ENCODE results near the gene CAPS.
"Not testable (repeated sequence)": the region's sequence is repeated elsewhere in the genome, so short reads cannot be mapped to it uniquely, and the experiment has no call there.

Gene CAPS

DNA sequence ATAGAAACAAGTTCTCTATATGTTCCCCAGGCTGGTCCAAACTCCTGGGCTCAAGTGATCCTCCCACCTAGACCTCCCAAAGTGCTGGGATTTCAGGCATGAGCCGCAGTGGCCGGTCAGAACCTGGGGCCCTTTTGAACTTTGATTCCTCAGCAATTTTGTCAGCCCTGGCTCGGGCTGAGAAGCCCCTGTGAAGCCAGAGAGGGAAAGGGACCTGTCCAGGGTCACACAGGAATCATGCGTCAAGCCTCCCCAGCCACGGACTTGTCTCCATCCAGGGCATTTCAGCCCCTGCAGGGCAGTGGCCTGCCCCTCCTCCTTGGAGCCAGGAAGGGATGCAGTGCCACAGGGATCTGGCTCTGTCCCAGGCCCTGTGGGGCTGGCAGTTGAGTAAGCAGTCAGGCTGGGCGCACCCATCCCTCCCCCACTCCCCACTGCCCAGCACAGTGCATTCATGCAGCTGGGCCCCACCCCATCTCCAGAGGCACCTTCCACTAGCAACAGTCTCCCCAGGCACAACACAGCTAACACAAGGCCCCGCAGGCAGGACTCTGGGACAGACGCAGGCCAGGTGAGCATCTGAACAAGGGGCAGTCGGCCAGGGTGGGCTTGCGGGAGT is at the start of gene CAPS:
Gene CAPS, plus strand, starts transcription at position 516 of the 619 bp plus-strand sequence. CDS start 153 bp downstream, outside the sequence.
- DNase-seq (ENCODE audit: low read depth): no peak

DNA sequence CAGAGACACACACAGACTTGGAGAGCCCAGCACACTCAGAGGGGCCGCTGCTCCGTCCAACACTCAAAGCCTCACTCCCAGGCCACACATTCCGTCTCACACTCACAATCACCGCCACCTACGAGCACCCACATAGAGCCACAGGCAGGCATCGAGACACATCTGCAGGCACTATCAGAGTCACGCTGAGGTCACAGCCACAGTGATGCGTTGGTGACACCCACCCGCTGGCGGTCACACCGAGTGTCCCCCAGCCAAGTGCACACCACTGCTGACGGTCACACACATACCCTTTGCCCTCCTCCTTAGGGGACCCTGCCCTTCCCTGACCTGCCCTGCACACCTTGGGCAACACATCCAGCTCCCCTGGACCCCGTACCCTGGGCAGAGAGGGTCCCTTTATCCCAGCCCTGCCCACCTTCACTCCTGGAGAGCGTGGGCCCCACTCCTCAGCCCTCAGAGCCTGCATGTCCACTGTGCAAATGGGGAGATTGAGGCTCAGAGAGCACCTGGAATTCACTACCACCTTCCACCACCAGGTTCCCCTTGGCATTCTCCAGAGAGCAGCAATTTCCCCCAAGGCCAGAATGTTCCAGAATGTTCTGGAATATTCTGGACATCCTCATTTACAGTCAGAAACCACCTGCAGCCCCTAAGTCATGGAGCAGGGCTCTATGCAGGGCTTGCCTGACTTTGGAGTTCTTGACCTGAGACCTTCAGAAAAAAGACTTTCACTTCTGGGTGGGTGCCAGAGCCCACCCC is 49.1 kb upstream of the CAPS start:
- DNase-seq (ENCODE audit: low read depth): no peak

- DNase-seq (ENCODE audit: low read depth): no peak
Observed at GRCh38 chr19:5865772-5866171, 48.3 kb upstream of the CAPS start.

DNA sequence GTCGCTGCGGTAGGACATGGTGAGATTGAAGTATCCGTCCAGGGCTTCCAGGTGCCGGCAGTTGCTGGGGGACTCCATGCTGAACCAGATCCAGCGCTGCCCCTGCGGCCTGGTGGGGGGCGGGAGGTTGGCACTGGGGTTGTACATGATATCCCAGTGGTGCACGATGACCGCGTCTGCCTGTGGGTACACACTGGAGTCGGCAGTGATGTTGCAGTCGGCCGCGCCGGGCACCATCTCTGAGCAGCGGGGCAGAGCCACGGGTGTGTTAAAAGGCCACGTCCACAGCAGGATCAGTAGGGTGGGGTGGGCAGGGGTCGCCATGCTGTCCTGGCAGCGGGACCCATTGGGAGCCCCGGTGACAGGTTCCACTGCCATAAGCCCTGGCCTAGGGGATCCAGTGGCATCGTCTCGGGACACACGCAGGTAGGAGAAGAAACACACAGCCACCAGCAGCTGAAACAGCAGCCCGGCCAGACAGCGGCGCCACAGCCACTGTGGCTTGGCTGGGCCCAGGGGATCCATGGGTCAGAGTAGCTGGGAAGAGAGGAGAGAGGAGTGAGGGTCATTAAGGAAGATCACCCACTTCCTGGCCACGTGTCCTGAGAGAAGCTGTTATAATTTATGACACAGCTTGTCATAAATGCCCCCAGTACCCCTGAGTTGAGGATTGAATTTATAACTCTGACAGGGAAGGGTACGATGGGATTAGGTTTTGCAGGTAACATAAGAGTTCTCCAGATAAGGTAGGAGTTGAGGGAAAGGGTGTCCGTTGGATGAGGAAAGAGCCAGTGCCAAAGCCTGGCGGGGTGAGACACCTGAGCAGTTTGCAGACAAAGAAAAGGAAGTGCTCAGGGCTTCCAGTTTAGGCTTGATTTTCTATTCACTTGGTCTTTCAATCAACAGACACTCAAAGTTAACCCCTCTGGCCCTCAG is 46.6 kb upstream of the CAPS start:
- DNase-seq (ENCODE audit: low read depth): no peak

DNA sequence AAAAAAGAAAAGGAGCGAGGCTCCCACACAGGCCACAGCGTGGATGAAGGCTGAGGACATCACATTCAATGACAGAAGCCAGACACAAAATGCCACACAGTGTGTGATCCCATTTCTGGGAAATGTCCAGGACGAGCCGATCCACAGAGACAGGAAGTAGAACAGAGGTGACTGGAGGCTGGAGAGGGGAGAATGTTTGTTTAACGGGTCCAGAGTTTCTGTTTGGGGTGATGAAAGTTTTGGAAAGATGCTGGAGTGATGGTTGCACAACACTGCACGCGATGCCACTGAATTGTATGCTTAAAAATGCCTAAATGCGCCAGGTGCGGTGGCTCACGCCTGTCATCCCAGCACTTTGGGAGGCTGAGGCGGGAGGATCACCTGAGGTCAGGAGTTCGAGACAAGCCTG is 43.1 kb upstream of the CAPS start:
- DNase-seq (ENCODE audit: low read depth): no peak

DNA sequence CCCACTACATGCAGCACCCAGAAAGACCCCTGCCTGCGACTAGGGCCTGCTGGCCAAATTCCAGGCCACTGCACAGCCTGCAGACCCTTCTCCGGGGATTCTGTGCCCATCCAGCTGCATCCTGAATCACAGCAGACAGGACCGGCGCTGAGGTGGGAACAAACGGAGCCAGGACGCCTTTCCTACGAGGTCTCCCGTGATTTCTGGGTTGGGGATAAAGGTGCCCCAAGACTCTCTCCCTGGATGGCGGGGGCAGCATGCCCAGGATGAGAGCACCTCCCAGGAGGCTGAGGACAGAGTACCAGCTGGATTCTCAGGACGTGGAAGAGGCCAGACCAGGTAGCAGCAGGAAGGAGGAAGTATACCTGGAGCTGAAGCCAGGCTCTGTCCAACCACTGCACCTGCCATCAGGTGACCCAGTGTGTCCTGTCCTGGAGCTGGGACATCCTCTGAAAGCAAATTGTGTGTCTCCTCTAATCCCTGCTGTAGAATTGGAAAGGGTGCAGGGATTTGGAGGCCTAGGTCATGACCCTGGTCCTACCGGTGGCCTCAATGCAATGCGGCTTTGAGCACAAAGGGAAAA is 40.3 kb upstream of the CAPS start:
- no peak for DNase-seq (ENCODE audit: low read depth)

DNA sequence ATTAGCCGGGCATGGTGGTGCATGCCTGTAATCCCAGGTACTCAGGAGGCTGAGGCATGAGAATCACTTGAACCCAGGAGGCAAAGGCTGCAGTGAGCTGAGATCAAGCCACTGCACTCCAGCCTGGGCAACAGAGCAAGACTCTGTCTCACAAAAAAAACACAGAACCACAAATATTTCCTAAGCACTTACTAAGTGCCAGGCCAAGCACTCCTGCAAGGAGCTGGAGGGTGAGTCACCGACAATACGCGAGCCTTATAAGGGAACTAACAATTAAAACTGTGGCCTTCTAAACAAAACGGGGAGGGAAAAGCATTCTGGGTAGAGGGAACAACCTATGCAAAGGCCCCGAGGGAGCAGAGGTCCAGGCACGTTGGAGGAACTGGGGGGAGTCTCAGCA is 39.6 kb upstream of the CAPS start:
- DNase-seq (ENCODE audit: low read depth): not testable (repeated sequence)

- no peak for DNase-seq (ENCODE audit: low read depth)
Observed at GRCh38 chr19:5877427-5877826, 36.6 kb upstream of the CAPS start.

DNA sequence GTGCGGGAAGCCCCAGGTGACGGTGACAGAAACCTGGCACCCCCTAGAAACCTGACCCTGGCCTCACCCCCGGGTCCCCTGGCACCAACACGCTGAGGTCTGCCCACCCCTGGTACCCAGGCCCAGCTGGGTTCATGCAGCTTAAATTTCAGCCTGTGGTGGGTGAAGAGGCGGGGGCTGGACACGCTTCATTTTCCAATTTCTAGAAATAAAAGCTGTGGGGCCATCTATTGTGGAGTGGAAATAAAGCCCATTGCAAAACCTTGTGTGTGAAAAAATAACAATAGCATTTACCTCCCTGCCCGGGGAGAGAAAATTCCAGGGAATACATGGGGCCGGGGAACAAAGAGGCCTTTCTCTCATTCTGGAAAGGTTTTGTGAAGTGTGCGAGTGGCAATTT is 36.2 kb upstream of the CAPS start:
- no peak for DNase-seq (ENCODE audit: low read depth)

- no peak for DNase-seq (ENCODE audit: low read depth)
Observed at GRCh38 chr19:5880196-5880595, 33.9 kb upstream of the CAPS start.

DNA sequence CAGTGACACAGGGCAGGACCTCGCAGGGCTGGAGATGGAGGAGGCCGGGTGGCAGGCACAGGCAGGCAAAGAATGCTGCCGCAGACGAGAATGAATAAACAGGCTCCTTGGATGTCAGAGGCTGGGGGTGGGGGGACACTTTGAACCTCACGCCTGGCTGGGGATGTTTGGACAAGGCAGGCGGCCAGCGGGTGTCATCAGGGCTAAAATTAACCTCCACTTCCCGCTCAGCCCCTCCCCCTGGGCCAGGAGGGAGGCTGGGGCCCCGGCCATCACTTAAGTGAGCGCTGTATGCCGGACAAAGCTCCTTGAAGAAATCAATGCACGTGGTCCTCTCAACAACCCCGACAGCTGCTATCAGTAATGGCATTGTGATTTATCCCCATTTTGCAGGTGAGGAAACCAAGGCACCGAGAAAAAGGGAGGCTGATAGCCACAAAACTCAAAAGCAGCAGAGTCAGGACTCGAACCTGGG is 33.4 kb upstream of the CAPS start:
- DNase-seq (ENCODE audit: low read depth): no peak

GRCh38 chr19:5881543-5882299 is 32.3 kb upstream of the CAPS start:
- no peak for DNase-seq (ENCODE audit: low read depth)

DNA sequence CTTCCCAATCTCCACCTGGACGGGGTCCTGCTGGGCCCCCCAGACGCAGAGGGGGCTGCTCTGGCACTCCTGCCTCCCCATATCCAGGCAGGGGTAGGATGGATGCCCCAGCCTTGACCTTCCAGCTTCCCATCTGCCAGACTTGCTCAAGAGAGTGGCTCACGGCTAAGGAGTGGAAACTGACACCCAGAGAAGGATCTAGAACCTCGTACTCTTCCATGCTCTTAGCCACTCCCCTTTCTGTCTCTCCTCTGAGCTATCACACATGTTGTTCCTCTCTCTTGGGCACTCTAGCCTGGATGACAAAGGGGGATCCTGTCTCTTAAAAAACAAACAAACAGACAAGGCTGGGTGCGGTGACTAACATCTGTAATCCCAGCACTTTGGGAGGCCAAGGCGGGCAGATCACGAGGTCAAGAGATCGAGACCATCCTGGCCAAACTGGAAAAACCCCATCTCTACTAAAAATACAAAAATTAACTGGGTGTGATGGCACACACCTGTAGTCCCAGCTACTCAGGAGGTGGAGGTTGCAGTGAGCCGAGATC is 31.6 kb upstream of the CAPS start:
- DNase-seq (ENCODE audit: low read depth): no peak

DNA sequence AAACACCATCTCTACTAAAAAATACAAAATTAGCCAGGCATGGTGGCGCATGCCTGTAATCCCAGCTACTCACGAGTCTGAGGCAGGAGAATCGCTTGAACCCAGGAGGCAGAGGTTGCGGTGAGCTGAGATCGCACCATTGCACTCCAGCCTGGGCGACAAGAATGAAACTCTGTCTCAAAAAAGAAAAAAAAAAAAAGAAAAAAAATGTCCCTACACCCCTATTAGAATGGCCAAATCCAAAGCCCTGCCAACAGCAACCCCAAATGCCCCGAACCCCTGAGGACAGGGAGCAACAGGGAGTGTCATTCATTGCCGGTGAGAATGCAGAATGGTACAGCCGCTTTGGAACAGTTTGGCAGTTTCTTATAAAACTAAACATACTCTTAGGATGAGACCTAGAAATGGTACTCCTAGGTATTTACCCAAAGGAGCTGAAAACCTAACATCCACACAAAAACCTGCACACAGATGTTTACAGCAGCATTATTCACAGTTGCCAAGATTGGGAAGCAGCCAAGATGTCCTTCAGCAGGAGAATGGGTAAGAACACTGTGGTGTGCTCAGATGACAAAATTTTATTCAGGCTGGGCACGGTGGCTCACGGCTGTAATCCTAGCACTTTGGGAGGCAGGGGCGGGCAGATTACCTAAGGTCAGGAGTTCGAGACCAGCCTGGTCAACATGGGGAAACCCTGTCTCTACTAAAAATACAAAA is 30.7 kb upstream of the CAPS start:
- not testable (repeated sequence) for DNase-seq (ENCODE audit: low read depth)

DNA sequence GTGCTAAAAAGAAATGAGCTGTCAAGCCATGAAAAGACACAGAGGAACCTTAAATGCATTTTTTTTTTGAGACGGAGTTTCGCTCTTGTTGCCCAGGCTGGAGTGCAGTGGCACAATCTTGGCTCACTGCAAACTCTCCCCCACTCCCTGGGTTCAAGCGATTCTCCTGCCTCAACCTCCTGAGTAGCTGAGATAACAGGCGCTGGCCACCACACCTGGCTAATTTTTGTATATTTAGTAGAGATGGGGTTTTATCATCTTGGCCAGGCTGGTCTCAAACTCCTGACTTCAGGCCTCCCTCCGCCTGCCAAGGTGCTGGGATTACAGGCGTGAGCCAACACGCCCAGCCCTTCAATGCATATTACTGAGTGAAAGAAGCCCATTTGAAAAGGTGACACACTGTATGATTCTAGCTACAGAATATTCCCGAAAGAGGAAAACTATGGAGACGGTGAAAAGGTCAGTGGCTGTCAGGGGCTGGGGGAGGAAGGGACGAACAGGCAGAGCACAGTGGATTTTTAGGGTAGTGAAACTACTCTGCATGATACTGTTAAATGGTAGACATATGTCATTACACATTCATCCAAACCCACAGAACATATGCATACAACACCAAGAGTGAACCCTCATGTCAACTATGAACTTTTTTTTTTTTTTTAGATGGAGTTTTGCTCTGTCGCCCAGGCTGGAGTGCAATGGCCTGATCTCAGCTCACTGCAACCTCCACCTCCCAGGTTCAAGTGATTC is 29.8 kb upstream of the CAPS start:
- DNase-seq (ENCODE audit: low read depth): not testable (repeated sequence)

GRCh38 chr19:5889288-5889971 is 24.6 kb upstream of the CAPS start:
- DNase-seq (ENCODE audit: low read depth): no peak

- no peak for DNase-seq (ENCODE audit: low read depth)
Observed at GRCh38 chr19:5890099-5890498, 24.0 kb upstream of the CAPS start.

GRCh38 chr19:5891572-5891937 is 22.5 kb upstream of the CAPS start:
- no peak for DNase-seq (ENCODE audit: low read depth)
